NCI-H146 treated with DMSO at 0.1 percent for 48 hours (cell line): ENCODE results near the gene THOC6.
"Not testable (repeated sequence)": the region's sequence is repeated elsewhere in the genome, so short reads cannot be mapped to it uniquely, and the experiment has no call there.

Experiments
- DNase-seq: peaks from one replicate; lab custom pipeline; 2025; ENCODE audit not compliant: unreplicated experiment; lab: John Stamatoyannopoulos, UW

Gene THOC6

DNA sequence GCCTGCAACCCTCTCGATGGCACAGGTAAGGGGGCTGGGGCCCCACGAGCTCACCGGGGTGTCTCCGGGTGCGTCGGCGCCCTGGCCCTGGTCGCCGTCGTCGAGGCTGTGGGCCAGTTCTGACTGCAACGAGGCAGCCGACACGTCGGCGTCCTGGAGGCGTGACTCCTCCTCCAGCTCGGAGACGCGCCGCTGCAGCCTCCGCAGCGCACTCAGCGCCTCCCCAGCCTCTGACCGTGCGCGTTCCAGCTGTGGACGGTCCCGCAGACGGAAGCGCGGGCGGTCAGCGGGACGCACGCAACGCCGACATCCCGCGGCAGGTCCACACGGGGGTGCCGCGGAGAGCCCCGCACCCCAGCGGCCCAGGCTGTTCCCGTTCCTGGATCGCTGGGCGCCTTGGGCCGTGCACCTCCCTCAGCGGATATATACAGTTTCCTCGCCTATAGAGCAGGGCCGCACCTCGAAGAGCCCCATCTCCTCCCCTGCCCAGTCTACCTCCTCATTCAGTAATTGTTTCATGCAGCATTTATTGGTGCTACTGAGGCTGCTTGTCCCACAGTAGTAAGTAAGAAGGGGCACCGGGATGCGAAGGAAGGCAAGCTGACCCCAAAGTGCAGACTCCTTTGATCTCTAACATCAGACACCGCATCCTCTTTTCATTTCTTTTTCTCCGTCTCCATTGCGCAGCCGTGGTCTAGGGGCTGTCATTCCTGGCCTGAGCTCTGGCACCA lies 5.8 kb downstream of the THOC6 start:
- DNase-seq: no peak

DNA sequence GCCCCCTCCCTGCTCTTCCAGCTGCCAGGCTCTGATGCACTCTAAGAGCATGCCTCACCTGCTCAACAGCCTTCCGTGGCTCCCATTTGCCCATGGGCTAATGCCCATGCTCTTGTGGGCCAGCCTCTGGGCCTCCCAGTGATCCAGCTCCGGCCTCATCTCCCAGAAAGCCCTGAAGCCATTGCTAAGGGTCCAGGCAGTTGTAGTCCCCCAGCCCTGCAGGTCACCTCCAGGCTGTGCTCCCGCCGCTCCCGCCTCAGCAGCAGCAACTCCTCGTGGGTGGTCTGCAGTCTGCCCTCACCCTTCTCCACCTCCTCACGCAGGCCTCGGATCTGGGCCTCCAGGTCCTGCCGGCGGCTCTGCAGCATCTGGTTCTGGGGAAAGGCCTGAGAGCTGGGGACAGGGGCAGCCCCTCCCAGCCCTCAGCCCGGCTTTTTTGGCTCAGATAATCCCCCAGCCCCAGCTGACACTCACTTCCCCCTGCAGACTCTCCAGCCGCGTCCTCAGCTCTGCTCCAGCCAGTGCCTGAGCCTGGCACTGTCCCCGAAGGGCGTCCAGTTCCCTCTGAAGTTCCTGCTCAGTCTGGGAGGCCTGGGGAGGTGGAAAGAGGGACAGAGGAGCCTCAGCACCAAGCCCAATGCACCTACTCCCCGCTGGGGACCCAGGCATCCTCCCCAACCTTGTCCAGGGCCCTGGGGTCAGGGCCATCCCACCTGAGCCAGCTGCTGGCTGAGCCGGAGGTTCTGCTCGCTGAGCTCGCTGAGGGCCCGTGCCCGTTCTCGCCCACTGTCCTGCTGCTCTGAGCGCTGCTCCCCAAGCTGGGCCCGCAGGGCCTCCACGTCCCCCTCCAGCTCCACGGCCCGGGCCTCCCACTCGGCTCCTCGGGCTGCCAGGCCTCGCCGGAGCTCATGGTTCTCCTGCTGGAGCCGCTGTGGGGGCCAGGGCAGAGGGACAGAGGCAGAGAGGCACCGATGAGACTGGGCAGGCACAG lies 6.7 kb downstream of the THOC6 start:
- no peak for DNase-seq

DNA sequence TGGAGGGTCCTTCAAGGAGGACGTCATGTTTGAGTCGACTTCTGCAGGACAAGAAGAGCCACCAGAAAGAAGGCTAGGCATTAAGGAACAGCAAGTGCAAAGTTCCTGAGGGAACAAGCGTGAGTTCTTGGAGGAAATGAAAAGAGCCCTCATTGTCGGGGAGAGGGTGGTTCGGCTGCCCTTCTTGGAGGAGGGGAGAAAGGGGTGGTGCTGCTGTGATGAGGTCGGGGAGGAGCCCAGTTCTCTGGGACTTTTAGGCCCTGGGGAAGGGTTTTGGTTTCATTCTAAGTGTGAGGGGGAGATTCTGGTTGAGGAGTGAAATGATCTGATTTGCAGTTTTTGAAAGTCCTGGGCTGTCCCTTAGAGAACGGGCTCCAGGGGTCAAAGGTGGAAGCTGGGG lies 8.8 kb downstream of the THOC6 start:
- no peak for DNase-seq

DNA sequence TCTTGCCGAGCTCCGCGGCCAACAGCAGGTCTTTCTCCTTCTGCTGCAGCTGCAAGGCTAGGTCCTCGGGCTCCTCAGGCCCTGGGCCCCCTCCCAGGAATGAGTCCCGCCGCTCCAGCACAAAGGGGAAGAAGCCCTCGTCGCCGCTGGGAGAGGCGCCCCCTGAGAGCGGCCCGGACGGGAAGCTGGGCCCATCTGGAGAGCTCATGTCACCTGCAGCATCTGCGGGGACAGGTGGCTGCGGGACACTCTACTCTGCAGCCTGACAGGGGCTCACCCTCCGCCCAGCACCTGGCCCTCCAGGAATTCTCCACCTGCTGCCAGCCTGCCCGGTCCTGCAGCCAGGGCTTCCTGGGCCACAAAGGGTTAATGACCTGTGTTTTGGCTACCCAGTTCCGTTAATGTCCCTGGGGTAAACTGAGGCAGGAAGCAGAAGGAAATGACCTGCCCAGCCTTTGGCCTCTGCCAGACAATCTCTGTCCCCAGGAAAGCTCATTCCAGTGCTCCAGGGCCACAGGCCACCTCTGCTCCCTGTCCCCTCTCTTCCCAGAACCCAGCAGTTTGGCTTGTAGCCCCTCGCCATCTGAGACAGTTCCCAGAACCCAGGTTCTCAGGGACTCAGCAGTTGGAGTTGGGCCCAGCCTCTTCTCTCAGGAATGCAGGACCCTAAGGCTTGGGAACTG lies 11.6 kb downstream of the THOC6 start:
- no peak for DNase-seq

DNA sequence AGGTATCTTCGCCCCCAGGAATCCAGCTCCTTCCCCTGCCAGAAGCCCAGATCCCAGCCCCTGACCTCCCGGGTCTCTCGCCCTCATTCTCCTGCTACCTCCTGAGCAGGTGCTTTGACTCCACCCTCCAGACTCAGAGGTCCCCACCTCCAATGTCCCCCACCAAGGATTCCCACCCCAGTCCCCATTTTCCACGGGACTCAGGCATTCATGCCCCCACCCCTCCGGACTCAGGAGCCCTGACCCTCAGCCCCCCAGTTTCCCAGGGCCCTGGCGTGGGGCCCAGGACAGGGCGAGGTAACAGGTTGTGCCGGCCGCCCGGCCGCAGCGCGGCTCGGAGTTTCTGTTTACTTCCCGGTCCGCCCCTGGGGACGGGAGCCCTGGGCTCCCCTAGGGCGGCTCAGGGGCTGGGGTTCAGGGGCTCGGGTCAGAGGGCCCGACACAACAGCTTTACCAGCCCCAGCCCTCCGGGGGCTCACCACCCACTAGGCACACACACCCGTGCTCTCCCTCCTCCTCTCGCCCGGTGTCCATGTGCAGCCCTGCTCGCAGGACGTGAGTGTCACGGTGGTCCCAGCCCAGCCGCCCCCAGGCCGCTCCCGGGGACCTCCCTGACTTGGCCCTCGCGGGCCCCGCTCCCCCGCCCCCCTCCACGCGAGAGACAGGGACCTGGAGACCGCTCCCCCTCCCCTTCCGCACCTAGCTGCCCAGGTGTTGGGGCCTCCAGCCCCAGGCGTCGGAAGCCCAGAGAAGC lies 12.3 kb downstream of the THOC6 start:
- no peak for DNase-seq

DNA sequence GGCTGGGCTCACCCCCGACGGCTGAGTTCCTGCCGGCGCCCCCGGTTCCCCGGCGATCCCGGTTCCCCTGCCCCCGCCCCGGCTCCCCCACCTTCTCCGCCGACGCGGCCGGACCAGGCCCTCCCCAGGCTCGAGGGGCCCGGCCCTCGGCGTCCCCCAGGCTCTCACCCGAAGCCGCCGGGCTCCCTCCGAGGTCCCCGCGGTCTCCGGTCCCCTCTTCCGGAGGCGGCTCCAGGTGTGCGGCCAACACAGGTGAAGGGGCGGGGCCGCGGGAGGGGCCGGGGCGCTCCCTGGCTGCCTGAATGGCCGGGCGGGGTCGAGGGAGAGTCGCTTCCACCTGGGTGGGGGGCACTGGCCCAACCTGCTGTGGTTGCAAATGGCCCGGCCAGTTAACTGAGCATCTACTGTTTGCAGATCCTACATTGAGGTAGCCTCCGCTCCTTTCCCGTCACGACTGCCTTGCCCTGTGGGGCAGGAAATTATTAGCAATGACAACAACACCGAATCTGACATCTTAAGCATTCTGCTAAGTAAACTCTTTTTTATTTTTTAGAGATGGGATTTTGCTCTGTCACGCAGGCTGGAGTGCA lies 13.0 kb downstream of the THOC6 start, which contains the start of gene BICDL2:
TSS of gene BICDL2 (minus strand) at position 219 of the 590 bp plus-strand sequence. CDS start 1,448 bp downstream, outside the sequence.
- DNase-seq: peak; percentile 35

DNA sequence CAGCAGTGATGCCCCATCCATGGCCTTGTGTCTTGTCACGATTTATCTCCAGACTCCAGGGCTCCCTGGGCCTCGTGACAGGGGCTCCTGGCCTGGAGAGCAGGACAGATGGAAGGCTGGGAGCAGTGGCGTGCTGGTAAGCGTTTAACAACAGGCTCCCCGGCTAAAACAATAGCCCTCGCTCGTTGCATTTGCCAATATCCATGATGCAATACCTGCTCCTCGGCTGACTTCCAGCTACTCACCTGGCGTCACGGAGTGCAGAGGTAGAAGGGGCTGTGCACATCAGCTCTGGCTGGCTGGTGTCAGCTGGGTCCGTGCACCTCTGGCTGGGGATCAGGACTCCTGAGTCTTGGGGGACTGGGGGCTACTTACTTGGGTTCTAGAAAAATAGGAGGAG lies 14.4 kb downstream of the THOC6 start:
- no peak for DNase-seq

DNA sequence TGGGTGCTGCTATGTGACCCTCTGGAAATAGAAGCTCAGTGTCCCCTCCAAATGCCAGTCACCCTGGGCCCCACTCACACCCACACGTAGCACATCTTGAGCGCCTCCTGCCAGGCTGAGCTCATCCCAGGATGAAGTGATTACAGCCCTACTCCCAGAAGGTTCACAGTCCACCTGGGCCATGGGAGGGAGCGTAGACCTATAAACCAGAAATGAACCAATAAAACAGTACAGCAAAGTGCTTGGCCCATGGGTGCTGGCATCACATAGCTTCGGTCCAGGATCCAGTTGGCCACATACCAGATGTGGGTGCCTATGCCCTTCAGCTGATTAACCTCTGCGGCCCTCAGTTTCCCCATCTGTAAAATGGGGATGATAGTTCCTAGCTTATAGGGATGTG lies 15.1 kb downstream of the THOC6 start:
- no peak for DNase-seq

DNA sequence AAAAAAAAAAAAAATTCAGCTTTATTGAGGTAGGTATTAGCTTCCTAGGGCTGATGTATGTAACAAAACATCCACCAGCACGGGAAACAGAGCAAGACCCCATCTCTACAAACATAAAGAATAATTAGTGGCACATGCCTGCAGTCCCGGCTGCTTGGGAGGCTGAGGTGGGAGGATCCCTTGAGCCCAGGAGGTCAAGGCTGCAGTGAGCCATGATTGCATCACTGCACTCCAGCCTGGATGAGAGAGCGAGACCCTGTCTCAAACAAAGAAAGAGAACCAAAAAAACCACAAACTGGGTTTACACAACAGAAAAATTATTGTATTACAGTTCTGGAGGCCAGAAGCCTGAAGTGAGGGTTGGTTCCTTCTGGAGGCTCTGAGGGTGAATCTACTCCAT lies 18.5 kb downstream of the THOC6 start:
- DNase-seq: no peak

DNA sequence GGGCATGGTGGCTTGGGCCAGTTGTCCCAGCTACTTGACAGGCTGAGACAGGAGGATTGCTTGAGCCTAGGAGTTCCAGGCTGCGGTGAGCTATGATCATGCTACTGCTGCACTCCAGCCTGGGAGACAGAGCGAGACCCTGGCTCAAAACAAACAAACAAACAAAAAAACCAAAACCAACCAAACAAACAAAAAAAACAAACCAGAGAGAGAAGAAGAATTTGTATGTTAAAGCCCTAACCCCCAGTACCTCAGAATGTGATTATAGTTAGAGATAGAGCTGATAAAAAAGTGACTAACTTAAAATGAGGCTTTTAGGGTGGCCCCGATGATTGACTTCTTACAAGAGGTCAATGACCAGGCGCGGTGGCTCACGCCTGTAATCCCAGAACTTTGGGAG lies 20.9 kb downstream of the THOC6 start:
- DNase-seq: no peak

DNA sequence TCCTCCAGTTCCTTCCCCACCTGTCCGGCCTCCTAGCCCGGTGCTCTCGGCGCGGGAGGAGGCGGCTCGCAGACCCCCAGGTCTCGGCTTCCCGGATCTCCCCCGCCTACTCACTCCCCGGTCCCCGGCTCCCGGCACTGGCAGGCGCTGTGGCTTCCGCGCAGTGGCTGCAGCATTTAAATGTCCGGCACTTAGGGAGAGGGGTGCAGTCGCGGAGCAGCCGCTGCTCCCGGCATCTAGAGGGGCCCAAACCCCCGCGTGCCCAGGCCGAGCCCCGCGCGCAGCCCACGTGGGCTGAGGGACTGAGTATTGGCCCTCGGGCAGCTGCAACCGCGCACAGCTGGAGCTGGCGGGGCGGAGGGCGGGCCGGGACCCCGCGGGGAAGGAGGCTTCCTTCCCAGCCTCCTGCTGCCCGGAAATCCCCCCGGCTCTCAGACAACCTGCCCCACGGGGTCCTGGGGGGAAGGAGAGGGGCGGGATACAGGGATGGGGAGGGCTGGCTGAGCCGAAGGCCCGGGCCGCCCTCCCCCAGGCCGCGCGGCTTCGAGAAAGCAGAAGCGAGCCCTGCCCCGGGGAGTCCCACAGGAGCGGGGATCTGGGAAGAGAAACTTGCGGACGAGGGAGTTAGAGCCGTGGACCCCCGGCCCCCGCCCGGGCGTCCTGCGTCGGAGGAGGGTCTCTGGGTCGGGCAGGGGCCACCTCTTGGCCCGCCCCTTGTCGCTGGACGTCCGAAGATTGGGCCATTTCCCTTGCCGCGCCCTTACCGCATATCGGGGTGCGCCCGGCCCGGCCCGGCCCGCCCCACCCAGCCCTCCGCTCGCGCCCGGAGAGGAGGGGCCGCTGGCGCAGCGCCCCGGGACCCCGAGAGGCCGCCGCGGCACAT lies 22.2 kb downstream of the THOC6 start, which contains the start of gene MMP25:
TSS of gene MMP25 (plus strand) at position 804 of the 883 bp plus-strand sequence. CDS start 357 bp downstream, outside the sequence.
- DNase-seq: no peak

DNA sequence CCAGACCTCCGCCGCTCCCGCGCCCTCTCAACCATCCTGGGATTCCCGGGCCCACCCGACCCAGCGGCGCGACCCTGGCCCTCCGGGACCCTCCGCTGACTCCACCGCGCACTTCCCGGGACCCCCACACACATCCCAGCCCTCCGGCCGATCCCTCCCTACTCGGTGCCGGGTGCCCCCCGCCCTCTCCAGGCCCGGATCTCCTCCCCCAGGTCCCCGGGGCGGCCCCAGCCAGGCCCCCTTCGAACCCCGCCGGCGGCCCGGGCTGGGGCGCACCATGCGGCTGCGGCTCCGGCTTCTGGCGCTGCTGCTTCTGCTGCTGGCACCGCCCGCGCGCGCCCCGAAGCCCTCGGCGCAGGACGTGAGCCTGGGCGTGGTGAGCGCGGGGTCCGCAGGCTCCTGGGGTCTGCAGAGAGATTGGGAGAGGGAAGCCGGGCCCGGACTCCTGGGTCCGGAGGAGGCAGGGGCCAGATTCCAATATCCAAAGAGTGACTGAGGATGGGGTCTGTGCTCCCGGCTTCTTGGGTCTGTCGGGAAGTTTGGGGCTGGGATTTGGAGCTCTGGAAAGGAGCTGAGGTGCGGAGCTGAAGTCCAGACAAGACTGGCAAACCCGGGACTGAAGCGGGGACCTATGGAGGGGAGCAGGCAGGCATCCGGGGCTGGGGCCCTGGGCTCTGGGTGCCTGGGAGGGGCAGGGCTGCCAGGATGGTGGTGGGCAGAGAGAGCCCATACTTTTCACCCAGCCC lies 23.0 kb downstream of the THOC6 start:
- no peak for DNase-seq

DNA sequence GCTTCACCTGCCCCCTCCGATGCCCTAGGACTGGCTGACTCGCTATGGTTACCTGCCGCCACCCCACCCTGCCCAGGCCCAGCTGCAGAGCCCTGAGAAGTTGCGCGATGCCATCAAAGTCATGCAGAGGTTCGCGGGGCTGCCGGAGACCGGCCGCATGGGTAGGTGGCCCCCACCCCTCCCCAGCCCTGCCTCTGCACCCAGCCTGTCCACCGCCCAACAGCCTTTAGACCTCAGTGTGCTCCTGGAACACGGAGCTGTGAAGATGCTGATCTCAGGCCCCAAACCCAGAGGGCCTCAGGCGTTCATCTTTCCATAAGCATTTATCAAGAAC lies 23.5 kb downstream of the THOC6 start:
- DNase-seq: no peak

DNA sequence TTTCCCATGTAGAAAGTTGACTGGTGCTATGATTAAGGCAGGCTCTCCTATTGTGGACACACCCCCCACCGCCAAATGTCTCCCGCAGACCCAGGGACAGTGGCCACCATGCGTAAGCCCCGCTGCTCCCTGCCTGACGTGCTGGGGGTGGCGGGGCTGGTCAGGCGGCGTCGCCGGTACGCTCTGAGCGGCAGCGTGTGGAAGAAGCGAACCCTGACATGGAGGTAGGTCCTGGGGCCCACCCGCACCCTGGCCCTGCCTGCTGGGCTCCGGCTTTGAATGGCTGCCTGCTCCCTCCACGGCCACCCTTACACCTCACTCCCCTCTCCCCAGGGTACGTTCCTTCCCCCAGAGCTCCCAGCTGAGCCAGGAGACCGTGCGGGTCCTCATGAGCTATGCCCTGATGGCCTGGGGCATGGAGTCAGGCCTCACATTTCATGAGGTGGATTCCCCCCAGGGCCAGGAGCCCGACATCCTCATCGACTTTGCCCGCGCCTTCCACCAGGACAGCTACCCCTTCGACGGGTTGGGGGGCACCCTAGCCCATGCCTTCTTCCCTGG lies 26.2 kb downstream of the THOC6 start:
- DNase-seq: no peak

DNA sequence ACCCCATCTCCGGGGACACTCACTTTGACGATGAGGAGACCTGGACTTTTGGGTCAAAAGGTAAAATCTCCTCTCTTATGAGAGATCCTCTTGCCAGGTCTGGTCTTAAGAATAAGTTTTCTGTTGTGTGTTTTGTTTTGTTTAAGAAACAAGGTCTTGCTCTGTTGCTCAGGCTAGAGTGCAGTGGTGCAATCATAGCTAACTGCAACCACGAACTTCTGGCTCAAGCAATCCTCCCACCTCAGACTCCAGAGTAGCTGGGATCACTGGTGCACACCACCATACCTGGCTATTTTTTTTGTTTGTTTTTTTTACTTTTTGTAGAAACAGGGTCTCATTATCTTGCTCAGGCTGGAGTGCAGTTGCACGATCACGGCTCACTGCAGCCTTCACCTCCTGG lies 26.7 kb downstream of the THOC6 start:
- DNase-seq: no peak

DNA sequence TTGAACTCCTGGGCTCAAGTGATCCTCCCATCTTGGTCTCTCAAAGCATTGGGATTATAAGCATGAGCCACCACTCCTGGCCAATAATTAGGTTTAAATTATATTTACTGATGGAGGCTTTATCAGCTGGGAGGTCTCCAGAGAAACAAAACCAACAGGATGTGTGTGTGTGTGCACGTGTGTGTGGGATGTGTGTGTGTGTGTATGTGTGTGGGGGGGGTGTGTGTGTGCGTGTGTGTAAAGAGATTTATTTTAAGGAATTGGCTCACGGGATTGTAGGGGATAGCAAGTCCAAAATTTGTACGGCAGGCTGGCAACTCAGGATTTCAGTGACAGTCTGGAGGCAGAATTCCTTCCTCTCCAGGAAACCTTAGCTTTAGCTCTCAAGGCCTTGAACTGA lies 27.2 kb downstream of the THOC6 start:
- peak; percentile 29 for DNase-seq

DNA sequence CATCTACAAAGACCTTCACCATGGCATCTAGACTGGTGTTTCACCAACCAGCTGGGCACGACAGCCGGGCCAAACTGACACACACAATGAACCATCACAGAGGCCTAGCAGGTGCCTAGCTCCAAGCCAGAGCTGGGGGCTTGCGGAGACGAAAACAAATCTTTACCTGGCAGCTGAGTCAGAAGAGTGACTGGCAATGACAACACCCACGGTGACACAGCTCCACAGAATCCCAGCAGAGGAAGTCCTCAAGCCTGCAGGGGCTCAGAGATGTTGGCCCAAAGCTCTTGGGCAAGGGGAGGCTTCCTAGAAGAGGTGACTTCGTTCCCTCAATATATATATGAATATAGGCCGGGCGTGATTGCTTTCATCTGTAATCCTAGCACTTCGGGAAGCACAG lies 27.7 kb downstream of the THOC6 start:
- no peak for DNase-seq

DNA sequence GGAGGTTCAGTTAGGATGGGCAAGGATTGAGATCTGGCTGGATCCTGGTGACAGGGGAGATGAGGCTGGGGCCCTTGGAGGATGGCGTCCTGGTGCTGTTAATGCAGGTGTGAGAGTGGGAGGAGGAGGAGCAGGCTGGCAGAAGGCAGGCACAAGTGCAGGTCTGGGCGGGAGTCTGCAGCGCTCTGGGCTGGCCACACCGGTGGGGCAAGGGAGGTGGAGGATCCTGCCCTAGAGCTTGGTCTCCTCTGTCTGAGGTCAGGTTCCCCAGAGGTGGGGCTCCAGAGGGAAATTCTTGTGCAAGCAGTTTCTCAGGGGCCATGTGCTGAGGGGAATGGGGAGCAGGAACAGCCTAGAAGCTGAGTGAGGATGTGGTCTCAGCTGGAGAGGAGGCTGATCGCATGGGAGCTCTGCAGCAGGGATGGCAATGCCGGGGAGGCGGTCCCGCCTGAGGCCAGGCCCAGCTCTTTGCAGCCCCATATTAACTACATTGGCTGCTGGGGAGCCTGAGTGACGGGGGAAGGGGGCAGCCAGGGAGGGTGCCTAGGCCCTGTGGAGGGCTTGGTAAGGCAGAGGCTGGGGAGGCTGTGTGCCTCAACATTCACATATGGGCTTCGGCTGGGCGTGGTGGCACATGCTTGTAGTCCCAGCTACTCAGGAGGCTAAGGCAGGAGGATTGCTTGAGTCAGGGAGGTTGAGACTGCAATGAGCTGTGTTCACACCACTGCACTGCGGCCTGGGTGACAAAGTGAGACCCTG lies 28.9 kb downstream of the THOC6 start:
- DNase-seq: not testable (repeated sequence)
